Neural cell (in vitro differentiated cells): ENCODE data around the gene RFC4. TPM values are rescaled to one million over a fixed set of nuclear protein-coding genes. Genes with fewer than 3 reads are reported as not detected.

ENCODE experiments used
- H2AFZ ChIP-seq: fragments of 200-600, 300-800 bp; sonication (generic), shearing (Covaris generic); 2 replicates; pipeline ENCODE4 v1.6.0; 2014; ENCODE audit warnings: low read depth, mild to moderate bottlenecking, antibody characterized with exemption, low read length, moderate library complexity
- H3F3A ChIP-seq: fragments of 200-600 bp; shearing (Covaris generic); 2 replicates; pipeline ENCODE4 v1.6.1; 2016; ENCODE audit warnings: mild to moderate bottlenecking, moderate library complexity, mixed read lengths, antibody characterized with exemption, low read length; ENCODE audit not compliant: insufficient read depth, poor library complexity, severe bottlenecking
- H3K27ac ChIP-seq: fragments of 200-600, 300-800 bp; sonication (generic), shearing (Covaris generic); 2 replicates; pipeline ENCODE4 v1.5.1; 2014; ENCODE audit warnings: mild to moderate bottlenecking, low read length, moderate library complexity
- H3K27me3 ChIP-seq: fragments of 300-800, 200-600 bp; sonication (generic), shearing (Covaris generic); 2 replicates; pipeline ENCODE4 v1.6.0; 2014; ENCODE audit warnings: mild to moderate bottlenecking, low read depth, low read length, moderate library complexity; ENCODE audit not compliant: insufficient read depth
- H3K36me3 ChIP-seq: fragments of 300-800, 200-600 bp; sonication (generic), shearing (Covaris generic); 2 replicates; pipeline ENCODE4 v1.5.1; 2014; ENCODE audit warnings: mild to moderate bottlenecking, antibody characterized with exemption, low read length, moderate library complexity; ENCODE audit not compliant: insufficient read depth
- H3K4me2 ChIP-seq: fragments of 300-800, 200-600 bp; sonication (generic), shearing (Covaris generic); 2 replicates; pipeline ENCODE4 v1.6.0; 2014; ENCODE audit warnings: mild to moderate bottlenecking, low read length
- H3K4me3 ChIP-seq: fragments of 300-800, 200-600 bp; sonication (generic), shearing (Covaris generic); 2 replicates; pipeline ENCODE4 v1.5.1; 2014; ENCODE audit warnings: mild to moderate bottlenecking, low read length, moderate library complexity
- H3K79me2 ChIP-seq: fragments of 200-600 bp; shearing (Covaris generic); replicated peaks from 2 replicates; pipeline ENCODE4 v1.6.0; 2014; ENCODE audit warnings: mild to moderate bottlenecking, low read length, moderate library complexity; ENCODE audit not compliant: insufficient read depth
- H3K9ac ChIP-seq: fragments of 300-800, 200-600 bp; sonication (generic), shearing (Covaris generic); 2 replicates; pipeline ENCODE4 v1.6.1; 2016; ENCODE audit warnings: mild to moderate bottlenecking, low read length, mixed read lengths
- H3K9me2 ChIP-seq: fragments of 200-600 bp; shearing (Covaris generic); 2 replicates; pipeline ENCODE4 v1.6.1; 2016; ENCODE audit warnings: mild to moderate bottlenecking, low read length, mixed read lengths; ENCODE audit not compliant: insufficient read depth
- H3K9me3 ChIP-seq: fragments of 200-600, 300-800 bp; sonication (generic), shearing (Covaris generic); 2 replicates; pipeline ENCODE4 v1.6.1; 2016; ENCODE audit warnings: mild to moderate bottlenecking, mixed run types, low read length, moderate library complexity, mixed read lengths
- H4K20me1 ChIP-seq: fragments of 200-600 bp; shearing (Covaris generic); 2 replicates; pipeline ENCODE4 v1.6.1; 2016; ENCODE audit warnings: mild to moderate bottlenecking, mixed run types; ENCODE audit not compliant: insufficient read depth
- EP300 ChIP-seq: fragments of 450-650 bp; conservative IDR thresholded peaks from 2 replicates; pipeline ENCODE4 v1.6.1; 2014; ENCODE audit warnings: antibody characterized with exemption, mild to moderate bottlenecking, moderate library complexity; ENCODE audit not compliant: poor library complexity, severe bottlenecking
- EZH2 ChIP-seq: fragments of 200-600, 300-800 bp; shearing (Covaris generic), sonication (generic); IDR thresholded peaks from 2 replicates; pipeline ENCODE4 v1.6.1; 2014; ENCODE audit warnings: antibody characterized with exemption, low read length, borderline replicate concordance, mild to moderate bottlenecking; ENCODE audit not compliant: insufficient read depth, poor library complexity, severe bottlenecking
- MXI1 ChIP-seq: fragments of 450-650 bp; conservative IDR thresholded peaks from 2 replicates; pipeline ENCODE4 v1.6.1; 2014; ENCODE audit warnings: antibody characterized with exemption, mild to moderate bottlenecking; ENCODE audit not compliant: poor library complexity, severe bottlenecking
- POLR2AphosphoS5 ChIP-seq: IDR thresholded peaks from 2 replicates; pipeline ENCODE4 v1.6.1; 2012
- RAD21 ChIP-seq: fragments of 450-650 bp; conservative IDR thresholded peaks from 2 replicates; pipeline ENCODE4 v1.6.1; 2014; ENCODE audit warnings: antibody characterized with exemption, mild to moderate bottlenecking, moderate library complexity
- SMC3 ChIP-seq: fragments of 450-650 bp; conservative IDR thresholded peaks from 2 replicates; pipeline ENCODE4 v1.6.1; 2014; ENCODE audit warnings: antibody characterized with exemption, mild to moderate bottlenecking, moderate library complexity; ENCODE audit not compliant: poor library complexity
- TAF1 ChIP-seq: IDR thresholded peaks from 2 replicates; pipeline ENCODE4 v1.6.1; 2012; ENCODE audit warnings: low read depth
- polyA plus RNA-seq: library from polyadenylated mRNA; depleted of rRNA; stranded (reverse); fragments of >200 nt; gene quantifications from 2 replicates; pipeline ENCODE4 v1.2.3, GENCODE V29; 2014
- TF ChIP-seq, protein P1 (sequence below): fragments of 450-650 bp; IDR thresholded peaks from 2 replicates; pipeline ENCODE4 v1.5.1; 2014; ENCODE audit warnings: antibody characterized with exemption, mild to moderate bottlenecking, moderate library complexity; ENCODE audit not compliant: poor library complexity, severe bottlenecking
- TF ChIP-seq, protein P2 (sequence below): IDR thresholded peaks from 2 replicates; pipeline ENCODE4 v1.6.1; 2012; ENCODE audit warnings: borderline replicate concordance

RFC4 gene
- polyA plus RNA-seq, 1 donor from 2014 or later = 85.2 TPM

DNA sequence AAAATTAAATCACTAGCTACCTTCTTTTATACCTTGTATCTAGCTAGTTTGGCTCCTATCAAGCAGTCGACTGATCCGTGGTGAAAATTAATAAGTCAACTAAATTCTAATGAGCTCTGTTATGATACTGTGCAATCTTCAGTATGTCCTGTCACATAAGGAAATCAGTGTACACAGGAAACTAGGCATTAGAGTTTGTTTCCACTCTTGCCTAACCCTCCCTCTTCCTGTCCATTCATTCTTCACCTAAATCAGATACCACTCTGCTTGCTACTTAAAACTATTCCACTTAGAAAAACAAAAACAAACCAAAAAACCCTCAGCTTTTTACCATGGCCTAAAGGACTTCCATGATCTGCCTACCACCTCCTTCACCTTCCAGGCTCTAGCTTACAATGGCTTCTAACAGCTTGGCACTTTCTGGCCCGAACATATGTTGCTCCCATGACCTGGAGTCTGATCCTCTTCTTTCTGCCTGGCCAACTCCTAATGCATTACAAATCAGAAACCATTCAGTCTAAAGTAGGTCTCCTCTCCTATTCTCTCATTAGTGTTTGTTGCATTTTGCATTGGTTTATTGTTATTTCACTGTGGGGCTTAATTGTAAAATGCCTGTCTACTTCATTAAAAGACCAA is 7.9 kb downstream of the RFC4 start:
- Histone ChIP-seq H3K4me3 (no peak overlapping the region), H3K9ac (no peak overlapping the region), H4K20me1 (no peaks in the 10 kb centered on the region), H3K79me2 (no peaks in the 10 kb centered on the region), H3K36me3 (no peaks in the 10 kb centered on the region), H3K9me2 (no peaks in the 10 kb centered on the region), H3K27me3 (no peaks in the 10 kb centered on the region), H3K4me2 (no peak overlapping the region), H3K27ac (no peak overlapping the region), H3F3A (no peaks in the 10 kb centered on the region), H3K9me3 (no peaks in the 10 kb centered on the region), H2AFZ (no peak overlapping the region)
- TF ChIP-seq, protein P1, sequence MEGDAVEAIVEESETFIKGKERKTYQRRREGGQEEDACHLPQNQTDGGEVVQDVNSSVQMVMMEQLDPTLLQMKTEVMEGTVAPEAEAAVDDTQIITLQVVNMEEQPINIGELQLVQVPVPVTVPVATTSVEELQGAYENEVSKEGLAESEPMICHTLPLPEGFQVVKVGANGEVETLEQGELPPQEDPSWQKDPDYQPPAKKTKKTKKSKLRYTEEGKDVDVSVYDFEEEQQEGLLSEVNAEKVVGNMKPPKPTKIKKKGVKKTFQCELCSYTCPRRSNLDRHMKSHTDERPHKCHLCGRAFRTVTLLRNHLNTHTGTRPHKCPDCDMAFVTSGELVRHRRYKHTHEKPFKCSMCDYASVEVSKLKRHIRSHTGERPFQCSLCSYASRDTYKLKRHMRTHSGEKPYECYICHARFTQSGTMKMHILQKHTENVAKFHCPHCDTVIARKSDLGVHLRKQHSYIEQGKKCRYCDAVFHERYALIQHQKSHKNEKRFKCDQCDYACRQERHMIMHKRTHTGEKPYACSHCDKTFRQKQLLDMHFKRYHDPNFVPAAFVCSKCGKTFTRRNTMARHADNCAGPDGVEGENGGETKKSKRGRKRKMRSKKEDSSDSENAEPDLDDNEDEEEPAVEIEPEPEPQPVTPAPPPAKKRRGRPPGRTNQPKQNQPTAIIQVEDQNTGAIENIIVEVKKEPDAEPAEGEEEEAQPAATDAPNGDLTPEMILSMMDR = no peak
- no peak for TF ChIP-seq POLR2AphosphoS5
- no peak for TF ChIP-seq EZH2
- TF ChIP-seq MXI1 = no peak
- TF ChIP-seq EP300 = no peak
- no peak for TF ChIP-seq TAF1

DNA sequence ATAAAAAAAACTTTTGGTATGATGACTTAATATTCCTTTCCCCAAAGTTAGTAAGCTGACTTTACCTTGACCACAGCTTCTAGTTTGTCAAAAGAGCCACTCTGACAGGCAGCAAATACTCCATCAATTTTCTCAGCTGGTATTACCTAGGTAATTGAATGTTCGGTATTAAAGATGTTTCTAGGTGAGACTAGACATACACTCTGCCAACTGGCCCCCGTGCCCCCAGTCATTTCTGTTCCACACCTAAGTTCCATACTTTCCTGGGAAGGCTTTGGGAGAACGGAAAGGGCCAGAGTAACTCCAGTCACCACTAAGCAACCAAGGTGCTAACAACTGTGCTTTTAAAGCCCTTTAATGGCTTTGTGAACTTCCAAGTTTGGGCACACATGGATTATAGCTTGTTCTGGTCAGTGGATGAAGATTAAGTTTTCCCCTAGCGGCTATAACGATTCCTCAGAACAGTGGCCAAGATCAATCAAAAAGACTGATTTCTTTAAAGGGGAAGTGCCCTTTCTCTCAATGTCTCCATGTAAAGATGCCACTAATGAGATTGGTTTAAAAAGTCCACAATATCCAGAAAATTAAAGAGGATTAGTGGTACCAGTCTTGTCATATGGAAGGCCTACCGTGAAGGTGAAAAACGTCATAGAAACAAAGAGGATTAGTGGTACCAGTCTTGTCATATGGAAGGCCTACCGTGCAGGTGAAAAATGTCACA is 15.9 kb downstream of the RFC4 start:
- no peaks in the 10 kb centered on the region for H3F3A ChIP-seq
- H3K9me3 ChIP-seq = no peaks in the 10 kb centered on the region
- H3K36me3 ChIP-seq = peaks cover 29% of the 10 kb centered on the region
- H2AFZ ChIP-seq = no peak overlapping the region
- no peak overlapping the region for H3K4me2 ChIP-seq
- H3K9ac ChIP-seq = no peak overlapping the region
- peaks cover 23% of the 10 kb centered on the region for H3K79me2 ChIP-seq
- no peaks in the 10 kb centered on the region for H3K9me2 ChIP-seq
- TF ChIP-seq EP300 (no peak), SMC3 (no peak), RAD21 (no peak), EZH2 (no peak), MXI1 (no peak), TAF1 (no peak), POLR2AphosphoS5 (no peak)
- TF ChIP-seq, protein P1 = no peak
- TF ChIP-seq, protein P2, sequence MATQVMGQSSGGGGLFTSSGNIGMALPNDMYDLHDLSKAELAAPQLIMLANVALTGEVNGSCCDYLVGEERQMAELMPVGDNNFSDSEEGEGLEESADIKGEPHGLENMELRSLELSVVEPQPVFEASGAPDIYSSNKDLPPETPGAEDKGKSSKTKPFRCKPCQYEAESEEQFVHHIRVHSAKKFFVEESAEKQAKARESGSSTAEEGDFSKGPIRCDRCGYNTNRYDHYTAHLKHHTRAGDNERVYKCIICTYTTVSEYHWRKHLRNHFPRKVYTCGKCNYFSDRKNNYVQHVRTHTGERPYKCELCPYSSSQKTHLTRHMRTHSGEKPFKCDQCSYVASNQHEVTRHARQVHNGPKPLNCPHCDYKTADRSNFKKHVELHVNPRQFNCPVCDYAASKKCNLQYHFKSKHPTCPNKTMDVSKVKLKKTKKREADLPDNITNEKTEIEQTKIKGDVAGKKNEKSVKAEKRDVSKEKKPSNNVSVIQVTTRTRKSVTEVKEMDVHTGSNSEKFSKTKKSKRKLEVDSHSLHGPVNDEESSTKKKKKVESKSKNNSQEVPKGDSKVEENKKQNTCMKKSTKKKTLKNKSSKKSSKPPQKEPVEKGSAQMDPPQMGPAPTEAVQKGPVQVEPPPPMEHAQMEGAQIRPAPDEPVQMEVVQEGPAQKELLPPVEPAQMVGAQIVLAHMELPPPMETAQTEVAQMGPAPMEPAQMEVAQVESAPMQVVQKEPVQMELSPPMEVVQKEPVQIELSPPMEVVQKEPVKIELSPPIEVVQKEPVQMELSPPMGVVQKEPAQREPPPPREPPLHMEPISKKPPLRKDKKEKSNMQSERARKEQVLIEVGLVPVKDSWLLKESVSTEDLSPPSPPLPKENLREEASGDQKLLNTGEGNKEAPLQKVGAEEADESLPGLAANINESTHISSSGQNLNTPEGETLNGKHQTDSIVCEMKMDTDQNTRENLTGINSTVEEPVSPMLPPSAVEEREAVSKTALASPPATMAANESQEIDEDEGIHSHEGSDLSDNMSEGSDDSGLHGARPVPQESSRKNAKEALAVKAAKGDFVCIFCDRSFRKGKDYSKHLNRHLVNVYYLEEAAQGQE = no peak
- H3K27me3 ChIP-seq = no peaks in the 10 kb centered on the region
- H4K20me1 ChIP-seq = peaks cover 38% of the 10 kb centered on the region
- H3K27ac ChIP-seq = no peak overlapping the region
- H3K4me3 ChIP-seq = no peak overlapping the region
